ENCODE measurements around the gene RFC1.
"Not testable (repeated sequence)": the region's sequence is repeated elsewhere in the genome, so short reads cannot be mapped to it uniquely, and the experiment has no call there.

Gene RFC1, protein sequence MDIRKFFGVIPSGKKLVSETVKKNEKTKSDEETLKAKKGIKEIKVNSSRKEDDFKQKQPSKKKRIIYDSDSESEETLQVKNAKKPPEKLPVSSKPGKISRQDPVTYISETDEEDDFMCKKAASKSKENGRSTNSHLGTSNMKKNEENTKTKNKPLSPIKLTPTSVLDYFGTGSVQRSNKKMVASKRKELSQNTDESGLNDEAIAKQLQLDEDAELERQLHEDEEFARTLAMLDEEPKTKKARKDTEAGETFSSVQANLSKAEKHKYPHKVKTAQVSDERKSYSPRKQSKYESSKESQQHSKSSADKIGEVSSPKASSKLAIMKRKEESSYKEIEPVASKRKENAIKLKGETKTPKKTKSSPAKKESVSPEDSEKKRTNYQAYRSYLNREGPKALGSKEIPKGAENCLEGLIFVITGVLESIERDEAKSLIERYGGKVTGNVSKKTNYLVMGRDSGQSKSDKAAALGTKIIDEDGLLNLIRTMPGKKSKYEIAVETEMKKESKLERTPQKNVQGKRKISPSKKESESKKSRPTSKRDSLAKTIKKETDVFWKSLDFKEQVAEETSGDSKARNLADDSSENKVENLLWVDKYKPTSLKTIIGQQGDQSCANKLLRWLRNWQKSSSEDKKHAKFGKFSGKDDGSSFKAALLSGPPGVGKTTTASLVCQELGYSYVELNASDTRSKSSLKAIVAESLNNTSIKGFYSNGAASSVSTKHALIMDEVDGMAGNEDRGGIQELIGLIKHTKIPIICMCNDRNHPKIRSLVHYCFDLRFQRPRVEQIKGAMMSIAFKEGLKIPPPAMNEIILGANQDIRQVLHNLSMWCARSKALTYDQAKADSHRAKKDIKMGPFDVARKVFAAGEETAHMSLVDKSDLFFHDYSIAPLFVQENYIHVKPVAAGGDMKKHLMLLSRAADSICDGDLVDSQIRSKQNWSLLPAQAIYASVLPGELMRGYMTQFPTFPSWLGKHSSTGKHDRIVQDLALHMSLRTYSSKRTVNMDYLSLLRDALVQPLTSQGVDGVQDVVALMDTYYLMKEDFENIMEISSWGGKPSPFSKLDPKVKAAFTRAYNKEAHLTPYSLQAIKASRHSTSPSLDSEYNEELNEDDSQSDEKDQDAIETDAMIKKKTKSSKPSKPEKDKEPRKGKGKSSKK

DNA sequence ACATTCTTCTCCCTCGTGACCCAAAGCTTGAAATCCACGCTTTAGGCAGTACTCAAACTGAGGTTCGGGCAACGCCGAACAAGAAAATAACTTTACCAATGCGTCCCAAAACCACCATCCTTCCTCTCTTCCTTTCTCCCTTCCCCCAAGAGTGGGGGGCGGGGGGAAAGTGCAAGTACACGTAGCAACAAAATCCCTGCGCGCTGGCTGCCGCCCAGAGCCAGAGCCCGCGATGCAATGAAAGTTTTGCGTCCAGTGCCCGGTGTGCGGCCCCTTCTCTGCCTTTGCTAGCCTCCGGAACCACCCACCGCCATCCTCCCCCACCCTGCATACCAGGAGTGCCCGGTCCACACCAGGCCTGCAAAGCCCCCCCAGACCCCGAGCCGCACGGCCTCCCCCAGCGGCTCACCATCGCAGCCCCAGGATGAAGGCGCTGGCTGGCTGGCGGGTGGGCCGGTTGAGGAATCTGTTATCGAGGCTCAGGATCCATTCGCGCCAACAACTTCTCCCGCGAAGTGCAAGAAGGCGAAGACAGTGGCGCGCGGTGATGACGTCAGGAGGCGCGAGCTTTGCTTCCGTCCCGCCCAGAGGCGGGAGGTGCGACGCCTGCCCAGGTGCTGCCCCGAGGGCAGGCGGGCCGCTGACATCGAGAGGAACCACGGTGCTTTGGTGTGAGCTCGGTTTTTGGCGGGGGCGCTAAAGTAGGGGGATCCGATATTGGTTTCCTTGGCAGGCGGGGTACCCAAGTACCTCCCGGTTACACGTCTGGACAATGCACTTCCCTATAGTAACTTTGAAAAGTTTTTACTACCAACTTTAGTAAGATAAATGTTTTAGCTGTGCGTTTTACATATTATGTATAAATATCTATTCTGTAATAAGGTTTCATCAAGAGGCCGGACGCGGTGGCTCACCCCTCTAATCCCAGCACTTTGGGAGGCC lies at the start of gene RFC1:
Gene RFC1 (minus strand): TSS at position 533 of the 942 bp plus-strand sequence. CDS start 121 bp downstream, at position 412.
- peaks cover 7% of the 10 kb centered on the region; the same call in 1 of the 2 replicates for H3K9me3 ChIP-seq (ENCODE audit: control insufficient read depth, insufficient read depth, low read depth, low read length)
- H3K4me3 ChIP-seq (ENCODE audit: low read depth, low read length) = peak within 1 kb of the TSS; percentile 71
- H3K27me3 ChIP-seq (ENCODE audit: control insufficient read depth, insufficient read depth, low read length) = peaks cover 8% of the 10 kb centered on the region
- peak within 1 kb of the TSS; percentile 96 for H3K27ac ChIP-seq (ENCODE audit: low read depth, low read length)
- peak within 1 kb of the TSS; percentile 94 for H3K9ac ChIP-seq (ENCODE audit: low read length)
- H3K36me3 ChIP-seq (ENCODE audit: control insufficient read depth, insufficient read depth, low read length) = no peaks in the 10 kb centered on the region
- no peaks in the 10 kb centered on the region for H3K4me1 ChIP-seq (ENCODE audit: control insufficient read depth, insufficient read depth, low read length)

DNA sequence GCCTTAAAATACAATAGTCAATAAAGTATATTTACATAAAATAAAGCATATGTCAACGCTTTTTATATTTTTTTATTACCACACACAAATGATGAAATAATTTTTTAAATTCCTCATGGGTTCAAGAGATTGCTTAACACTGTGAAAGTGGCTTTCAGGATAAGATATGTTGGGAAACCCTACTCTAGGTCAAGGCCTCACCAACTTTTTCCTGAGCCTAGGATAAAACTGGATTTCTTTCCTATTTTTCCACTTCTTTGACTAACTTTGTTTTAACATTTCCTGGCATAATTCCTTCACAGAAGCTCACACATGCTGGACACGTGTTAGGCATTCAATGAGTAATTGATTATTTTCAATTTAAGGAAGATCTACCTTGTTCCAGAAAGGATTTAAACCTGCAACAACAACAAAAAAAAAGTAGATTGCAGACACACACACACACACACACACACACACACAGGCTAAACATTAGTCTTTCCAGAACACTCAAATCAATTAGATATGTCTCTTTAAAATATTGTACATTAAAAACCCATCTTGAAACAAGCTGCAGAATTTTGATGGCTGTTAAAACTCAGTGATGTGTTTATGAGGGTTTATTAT lies 49.6 kb upstream of the RFC1 start:
- no peak overlapping the region for H3K27ac ChIP-seq (ENCODE audit: low read depth, low read length)

DNA sequence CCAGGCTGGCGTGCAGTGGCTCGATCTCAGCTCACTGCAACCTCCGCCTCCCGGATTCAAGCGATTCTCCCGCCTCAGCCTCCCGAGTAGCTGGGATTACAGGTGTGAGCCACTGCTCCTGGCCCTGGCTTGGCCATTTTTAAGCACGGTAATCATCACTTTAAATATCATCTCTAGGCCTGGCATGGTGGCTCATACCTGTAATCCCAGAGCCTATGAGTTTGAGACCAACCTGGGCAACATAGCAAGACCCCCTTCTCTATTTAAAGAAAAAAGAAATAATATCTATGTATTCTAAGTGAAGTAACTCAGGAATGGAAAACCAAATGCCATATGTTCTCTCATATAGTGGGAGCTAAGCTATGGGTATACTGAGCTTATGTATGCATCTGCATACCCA lies 45.4 kb upstream of the RFC1 start:
- not testable (repeated sequence) for H3K27ac ChIP-seq (ENCODE audit: low read depth, low read length); H3K4me3 ChIP-seq (ENCODE audit: low read depth, low read length); H3K27me3 ChIP-seq (ENCODE audit: control insufficient read depth, insufficient read depth, low read length); H3K9me3 ChIP-seq (ENCODE audit: control insufficient read depth, insufficient read depth, low read depth, low read length); H3K4me1 ChIP-seq (ENCODE audit: control insufficient read depth, insufficient read depth, low read length); H3K9ac ChIP-seq (ENCODE audit: low read length); H3K36me3 ChIP-seq (ENCODE audit: control insufficient read depth, insufficient read depth, low read length)

More for the DNA sequence above, 49.6 kb upstream of the RFC1 start:
- no peaks in the 10 kb centered on the region for H3K36me3 ChIP-seq (ENCODE audit: control insufficient read depth, insufficient read depth, low read length)
- no peaks in the 10 kb centered on the region for H3K9me3 ChIP-seq (ENCODE audit: control insufficient read depth, insufficient read depth, low read depth, low read length)
- H3K4me1 ChIP-seq (ENCODE audit: control insufficient read depth, insufficient read depth, low read length) = no peaks in the 10 kb centered on the region
- H3K4me3 ChIP-seq (ENCODE audit: low read depth, low read length) = no peak overlapping the region
- no peak overlapping the region for H3K9ac ChIP-seq (ENCODE audit: low read length)
- no peaks in the 10 kb centered on the region for H3K27me3 ChIP-seq (ENCODE audit: control insufficient read depth, insufficient read depth, low read length)

DNA sequence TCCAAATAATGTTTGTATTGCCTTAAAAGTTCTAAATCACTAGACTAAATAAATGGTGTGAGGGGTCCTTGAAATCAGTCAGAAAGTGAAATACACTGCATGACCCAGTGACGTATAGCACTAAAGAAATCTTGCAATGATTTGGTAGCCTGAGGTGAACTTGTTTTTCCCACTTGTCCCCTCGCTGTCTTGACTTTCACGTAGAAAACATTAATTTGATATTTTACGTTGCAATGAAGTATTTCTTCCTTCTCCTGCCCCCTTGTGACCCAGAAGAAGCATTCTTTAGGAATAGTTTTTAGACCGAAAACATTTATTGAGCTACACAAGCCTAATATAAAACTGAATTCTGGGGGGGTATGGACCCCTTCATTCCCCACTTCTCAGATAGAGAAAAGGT lies 44.3 kb upstream of the RFC1 start:
- no peaks in the 10 kb centered on the region for H3K9me3 ChIP-seq (ENCODE audit: control insufficient read depth, insufficient read depth, low read depth, low read length)
- no peak overlapping the region for H3K9ac ChIP-seq (ENCODE audit: low read length)
- H3K27me3 ChIP-seq (ENCODE audit: control insufficient read depth, insufficient read depth, low read length) = no peaks in the 10 kb centered on the region
- H3K36me3 ChIP-seq (ENCODE audit: control insufficient read depth, insufficient read depth, low read length) = no peaks in the 10 kb centered on the region
- H3K4me1 ChIP-seq (ENCODE audit: control insufficient read depth, insufficient read depth, low read length) = no peaks in the 10 kb centered on the region
- H3K4me3 ChIP-seq (ENCODE audit: low read depth, low read length) = no peak overlapping the region
- no peak overlapping the region for H3K27ac ChIP-seq (ENCODE audit: low read depth, low read length)

DNA sequence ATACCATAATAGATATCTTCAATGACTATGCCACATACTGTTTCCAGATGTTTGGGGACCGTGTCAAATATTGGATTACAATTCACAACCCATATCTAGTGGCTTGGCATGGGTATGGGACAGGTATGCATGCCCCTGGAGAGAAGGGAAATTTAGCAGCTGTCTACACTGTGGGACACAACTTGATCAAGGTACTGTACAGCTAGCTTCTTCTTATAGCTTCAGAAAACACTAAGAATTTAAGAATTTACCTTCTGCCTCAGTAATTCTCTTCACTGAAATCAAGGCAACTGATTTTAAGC lies 41.4 kb upstream of the RFC1 start:
- Histone ChIP-seq H3K27me3 (ENCODE audit: control insufficient read depth, insufficient read depth, low read length) (no peaks in the 10 kb centered on the region), H3K9ac (ENCODE audit: low read length) (no peak overlapping the region), H3K36me3 (ENCODE audit: control insufficient read depth, insufficient read depth, low read length) (no peaks in the 10 kb centered on the region), H3K4me1 (ENCODE audit: control insufficient read depth, insufficient read depth, low read length) (no peaks in the 10 kb centered on the region), H3K9me3 (ENCODE audit: control insufficient read depth, insufficient read depth, low read depth, low read length) (no peaks in the 10 kb centered on the region), H3K27ac (ENCODE audit: low read depth, low read length) (no peak overlapping the region), H3K4me3 (ENCODE audit: low read depth, low read length) (no peak overlapping the region)

DNA sequence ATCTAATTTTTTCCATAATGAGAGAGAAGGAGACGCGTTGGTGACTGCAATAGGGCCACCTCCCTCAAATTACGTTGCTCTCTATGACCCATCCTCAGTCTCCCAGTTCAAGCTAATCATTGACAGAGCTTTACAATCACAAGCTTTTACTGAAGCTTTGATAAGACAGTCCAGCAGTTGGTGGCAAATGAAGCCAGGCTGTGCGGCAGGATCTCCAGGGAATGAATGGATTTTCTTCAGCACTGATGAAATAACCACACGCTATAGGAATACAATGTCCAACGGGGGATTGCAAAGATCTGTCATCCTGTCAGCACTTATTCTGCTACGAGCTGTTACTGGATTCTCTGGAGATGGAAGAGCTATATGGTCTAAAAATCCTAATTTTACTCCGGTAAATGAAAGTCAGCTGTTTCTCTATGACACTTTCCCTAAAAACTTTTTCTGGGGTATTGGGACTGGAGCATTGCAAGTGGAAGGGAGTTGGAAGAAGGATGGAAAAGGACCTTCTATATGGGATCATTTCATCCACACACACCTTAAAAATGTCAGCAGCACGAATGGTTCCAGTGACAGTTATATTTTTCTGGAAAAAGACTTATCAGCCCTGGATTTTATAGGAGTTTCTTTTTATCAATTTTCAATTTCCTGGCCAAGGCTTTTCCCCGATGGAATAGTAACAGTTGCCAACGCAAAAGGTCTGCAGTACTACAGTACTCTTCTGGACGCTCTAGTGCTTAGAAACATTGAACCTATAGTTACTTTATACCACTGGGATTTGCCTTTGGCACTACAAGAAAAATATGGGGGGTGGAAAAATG lies 40.8 kb upstream of the RFC1 start, which contains the start of gene KLB:
Gene KLB (plus strand): TSS at position 168 of the 821 bp plus-strand sequence. CDS start 20 bp downstream, at position 188.
- H3K27ac ChIP-seq (ENCODE audit: low read depth, low read length) = no peak within 1 kb of the TSS
- no peaks in the 10 kb centered on the region for H3K27me3 ChIP-seq (ENCODE audit: control insufficient read depth, insufficient read depth, low read length)
- no peaks in the 10 kb centered on the region for H3K9me3 ChIP-seq (ENCODE audit: control insufficient read depth, insufficient read depth, low read depth, low read length)
- H3K9ac ChIP-seq (ENCODE audit: low read length) = no peak within 1 kb of the TSS
- H3K4me1 ChIP-seq (ENCODE audit: control insufficient read depth, insufficient read depth, low read length) = no peaks in the 10 kb centered on the region
- H3K36me3 ChIP-seq (ENCODE audit: control insufficient read depth, insufficient read depth, low read length) = no peaks in the 10 kb centered on the region
- no peak within 1 kb of the TSS for H3K4me3 ChIP-seq (ENCODE audit: low read depth, low read length)

DNA sequence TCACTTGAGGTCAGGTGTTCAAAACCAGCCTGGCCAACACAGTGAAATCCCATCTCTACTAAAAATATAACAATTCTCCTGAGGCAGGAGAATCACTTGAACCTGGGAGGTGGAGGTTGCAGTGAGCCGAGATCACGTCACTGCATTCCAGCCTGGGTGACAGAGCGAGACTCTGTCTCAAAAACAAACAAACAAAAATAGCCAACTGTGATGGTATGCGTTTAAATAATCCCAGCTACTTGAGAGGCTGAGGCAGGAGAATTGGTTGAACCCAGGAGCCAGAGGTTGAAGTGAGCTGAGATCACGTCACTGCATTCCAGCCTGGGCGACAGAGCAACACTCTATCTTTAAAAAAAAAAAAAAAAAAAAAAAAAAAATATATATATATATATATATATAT lies 35.5 kb upstream of the RFC1 start:
- H3K4me3 ChIP-seq (ENCODE audit: low read depth, low read length); H3K36me3 ChIP-seq (ENCODE audit: control insufficient read depth, insufficient read depth, low read length): not testable (repeated sequence)

DNA sequence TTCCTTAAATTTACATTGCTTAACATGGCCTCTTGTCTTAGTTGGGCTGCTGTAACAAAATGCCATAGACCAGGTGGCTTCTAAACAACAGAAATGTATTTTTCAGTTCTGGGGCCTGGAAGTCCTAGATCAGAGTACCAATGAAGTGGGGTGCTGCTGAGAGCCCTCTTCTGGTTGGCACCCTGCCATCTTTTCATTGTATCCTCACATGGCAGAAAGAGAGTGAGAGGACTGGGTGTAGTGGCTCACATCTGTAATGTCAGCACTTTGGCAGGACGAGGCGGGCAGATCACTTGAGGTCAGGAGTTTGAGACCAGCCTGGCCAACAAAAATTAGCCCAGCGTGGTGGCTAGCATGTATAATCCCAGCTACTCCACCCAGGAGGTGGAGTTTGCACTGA lies 28.5 kb upstream of the RFC1 start:
- no peak overlapping the region for H3K27ac ChIP-seq (ENCODE audit: low read depth, low read length)
- H3K27me3 ChIP-seq (ENCODE audit: control insufficient read depth, insufficient read depth, low read length) = no peaks in the 10 kb centered on the region
- H3K4me3 ChIP-seq (ENCODE audit: low read depth, low read length) = no peak overlapping the region
- H3K9me3 ChIP-seq (ENCODE audit: control insufficient read depth, insufficient read depth, low read depth, low read length) = no peaks in the 10 kb centered on the region
- no peak overlapping the region for H3K9ac ChIP-seq (ENCODE audit: low read length)
- H3K36me3 ChIP-seq (ENCODE audit: control insufficient read depth, insufficient read depth, low read length) = no peaks in the 10 kb centered on the region
- H3K4me1 ChIP-seq (ENCODE audit: control insufficient read depth, insufficient read depth, low read length) = no peaks in the 10 kb centered on the region

More for the DNA sequence above, 35.5 kb upstream of the RFC1 start:
- H3K9ac ChIP-seq (ENCODE audit: low read length); H3K9me3 ChIP-seq (ENCODE audit: control insufficient read depth, insufficient read depth, low read depth, low read length); H3K27me3 ChIP-seq (ENCODE audit: control insufficient read depth, insufficient read depth, low read length); H3K4me1 ChIP-seq (ENCODE audit: control insufficient read depth, insufficient read depth, low read length); H3K27ac ChIP-seq (ENCODE audit: low read depth, low read length): not testable (repeated sequence)

DNA sequence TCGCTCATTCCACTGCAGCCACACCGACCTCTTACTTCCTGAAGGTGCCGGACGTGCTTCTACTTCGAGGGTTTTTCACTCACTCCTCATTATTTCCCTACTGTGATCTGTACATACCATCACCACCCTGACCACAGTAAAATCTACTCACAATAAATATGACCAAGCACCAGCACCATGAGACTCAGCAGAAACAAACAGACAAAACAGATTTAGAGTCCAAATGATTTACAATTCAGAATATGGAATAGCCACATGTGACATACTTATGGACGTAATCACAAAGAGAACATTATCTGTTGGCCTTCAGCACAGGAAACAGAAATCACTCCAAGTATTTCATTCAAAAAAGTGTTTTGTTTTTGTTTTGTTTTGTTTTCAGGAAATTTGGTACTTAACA lies 24.4 kb upstream of the RFC1 start:
- H3K27me3 ChIP-seq (ENCODE audit: control insufficient read depth, insufficient read depth, low read length) = no peaks in the 10 kb centered on the region
- H3K9me3 ChIP-seq (ENCODE audit: control insufficient read depth, insufficient read depth, low read depth, low read length) = no peaks in the 10 kb centered on the region
- no peak overlapping the region for H3K27ac ChIP-seq (ENCODE audit: low read depth, low read length)
- no peaks in the 10 kb centered on the region for H3K4me1 ChIP-seq (ENCODE audit: control insufficient read depth, insufficient read depth, low read length)
- H3K36me3 ChIP-seq (ENCODE audit: control insufficient read depth, insufficient read depth, low read length) = no peaks in the 10 kb centered on the region
- no peak overlapping the region for H3K9ac ChIP-seq (ENCODE audit: low read length)
- H3K4me3 ChIP-seq (ENCODE audit: low read depth, low read length) = no peak overlapping the region

Data from HUES6 (cell line).